KOPT-K1 (cell line): ENCODE data around the gene SYT9.
"Not testable (repeated sequence)": the region's sequence is repeated elsewhere in the genome, so short reads cannot be mapped to it uniquely, and the experiment has no call there.

Experiments
- H3K27ac ChIP-seq: fragments of 200-600 bp; sonication (generic); 2 replicates; pipeline ENCODE4 v1.5.1; 2016; ENCODE audit warnings: antibody characterized with exemption, mild to moderate bottlenecking, low read depth, low read length; ENCODE audit not compliant: poor library complexity, severe bottlenecking
- H3K36me3 ChIP-seq: fragments of 200-600 bp; sonication (generic); 2 replicates; pipeline ENCODE4 v1.5.1; 2017; ENCODE audit warnings: antibody characterized with exemption, mild to moderate bottlenecking, low read length, moderate library complexity; ENCODE audit not compliant: insufficient read depth
- H3K9me3 ChIP-seq: fragments of 200-600 bp; sonication (generic); 2 replicates; pipeline ENCODE4 v1.5.1; 2017; ENCODE audit warnings: antibody characterized with exemption, low read length, mild to moderate bottlenecking; ENCODE audit not compliant: insufficient read depth, poor library complexity, severe bottlenecking

Gene SYT9

DNA sequence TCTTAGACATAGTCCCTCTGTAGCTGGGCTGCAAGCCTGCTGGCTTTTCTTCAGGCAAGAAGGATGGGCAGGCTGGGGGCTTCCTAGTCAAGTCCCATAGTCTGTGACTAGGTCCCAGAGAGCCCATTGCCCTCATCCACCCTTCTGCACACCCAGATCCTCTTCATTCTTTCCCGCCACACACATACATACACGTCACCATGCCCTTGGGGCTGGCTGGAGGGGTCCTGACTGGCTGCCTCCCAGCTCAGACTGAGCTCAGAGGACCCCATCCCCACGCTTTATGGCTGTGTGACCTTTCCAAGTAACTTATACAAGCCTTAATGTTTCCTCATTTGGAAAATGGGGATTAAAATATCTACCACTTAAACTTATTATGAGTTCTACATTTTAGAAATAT lies 248.5 kb downstream of the SYT9 start:
- H3K36me3 ChIP-seq: no peaks in the 10 kb centered on the region
- no peak overlapping the region for H3K27ac ChIP-seq

DNA sequence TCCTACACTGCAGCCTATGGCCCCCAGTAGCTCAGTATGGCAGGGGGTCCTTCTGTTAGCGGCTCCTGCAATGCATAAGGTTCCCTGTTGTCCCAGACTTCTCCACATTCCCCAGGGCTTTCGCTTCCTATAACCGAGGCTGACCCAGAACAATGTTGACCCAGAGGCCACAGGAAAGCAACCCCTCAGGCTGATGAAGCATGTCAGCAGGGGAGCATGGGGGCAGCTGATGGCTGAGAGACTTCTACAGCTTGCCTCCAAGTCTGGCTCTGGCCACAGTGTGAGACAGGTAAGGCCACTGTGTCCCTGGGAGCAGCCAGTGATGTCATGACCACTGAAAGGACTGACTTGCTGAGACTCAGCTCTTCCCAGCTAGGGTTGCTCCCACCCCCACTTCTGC lies 249.5 kb downstream of the SYT9 start:
- Histone ChIP-seq H3K27ac (no peak overlapping the region), H3K9me3 (no peaks in the 10 kb centered on the region), H3K36me3 (no peaks in the 10 kb centered on the region)

More for the DNA sequence above, 248.5 kb downstream of the SYT9 start:
- H3K9me3 ChIP-seq: no peaks in the 10 kb centered on the region

DNA sequence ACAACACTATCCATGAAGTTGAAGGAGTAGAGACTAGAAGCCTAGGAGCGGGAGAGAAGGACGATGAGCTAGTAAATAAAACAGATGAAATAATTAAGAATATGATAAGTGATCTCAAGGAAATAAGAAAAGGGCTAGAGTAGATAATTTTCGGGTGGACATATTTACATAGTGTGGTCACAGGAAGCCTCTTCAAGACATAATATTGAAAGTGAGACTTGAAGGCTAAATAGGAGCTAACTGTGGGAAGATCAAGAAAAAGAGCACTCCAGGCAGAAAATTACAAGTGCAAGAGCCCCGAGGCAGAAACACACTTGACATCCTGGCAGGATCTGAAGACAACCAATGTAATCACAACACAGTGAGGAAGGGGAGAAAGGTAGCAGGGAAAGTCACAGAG lies 250.2 kb downstream of the SYT9 start:
- Histone ChIP-seq H3K9me3 (no peaks in the 10 kb centered on the region), H3K36me3 (no peaks in the 10 kb centered on the region), H3K27ac (no peak overlapping the region)

DNA sequence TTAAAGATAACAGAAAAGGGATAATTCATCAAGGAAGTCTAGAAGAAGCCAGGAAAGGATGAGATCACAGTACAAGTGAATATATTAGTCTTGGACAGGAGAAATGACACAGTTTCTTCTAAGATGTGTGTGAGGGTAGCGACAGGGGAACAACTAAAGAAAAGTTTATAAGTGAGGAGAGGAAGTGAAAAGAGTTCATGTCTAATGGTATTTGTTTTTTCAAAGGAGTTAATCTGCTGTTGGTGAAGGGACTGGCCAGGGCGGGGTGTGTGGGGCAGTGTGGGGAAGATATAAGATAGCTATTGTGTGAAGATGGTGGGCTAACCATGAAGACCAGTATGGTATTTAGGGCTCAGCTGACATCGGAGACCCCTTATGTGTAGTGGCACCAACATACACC lies 254.5 kb downstream of the SYT9 start:
- Histone ChIP-seq H3K27ac (no peak overlapping the region), H3K9me3 (no peaks in the 10 kb centered on the region), H3K36me3 (no peaks in the 10 kb centered on the region)

DNA sequence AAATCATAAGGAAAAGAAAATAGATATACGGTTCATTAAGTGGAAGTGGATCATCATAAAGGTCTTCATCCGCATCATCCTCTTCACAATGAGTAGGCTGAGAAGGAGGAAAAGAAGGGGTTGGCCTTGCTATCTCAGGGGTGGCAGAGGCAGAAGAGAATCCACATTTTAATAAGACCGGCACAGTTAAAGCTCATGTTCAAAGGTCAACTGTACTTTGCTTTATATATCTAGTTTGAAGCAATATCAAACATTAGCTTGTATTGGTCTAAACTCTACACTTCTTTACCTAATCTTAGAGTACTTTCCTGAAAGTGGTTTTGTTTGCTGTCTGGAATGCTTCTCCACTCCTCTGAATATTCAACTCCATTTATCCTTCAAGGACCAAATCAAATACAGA lies 256.4 kb downstream of the SYT9 start:
- Histone ChIP-seq H3K27ac (no peak overlapping the region), H3K36me3 (no peaks in the 10 kb centered on the region), H3K9me3 (no peaks in the 10 kb centered on the region)

DNA sequence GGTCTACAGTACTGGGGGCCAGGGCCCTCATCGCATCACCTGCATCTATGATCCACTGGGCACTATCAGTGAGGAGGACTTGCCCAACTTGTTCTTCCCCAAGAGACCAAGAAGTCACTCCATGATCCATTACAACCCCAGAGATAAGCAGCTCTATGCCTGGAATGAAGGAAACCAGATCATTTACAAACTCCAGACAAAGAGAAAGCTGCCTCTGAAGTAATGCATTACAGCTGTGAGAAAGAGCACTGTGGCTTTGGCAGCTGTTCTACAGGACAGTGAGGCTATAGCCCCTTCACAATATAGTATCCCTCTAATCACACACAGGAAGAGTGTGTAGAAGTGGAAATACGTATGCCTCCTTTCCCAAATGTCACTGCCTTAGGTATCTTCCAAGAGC lies 258.3 kb downstream of the SYT9 start:
- Histone ChIP-seq H3K9me3 (no peaks in the 10 kb centered on the region), H3K27ac (no peak overlapping the region), H3K36me3 (no peaks in the 10 kb centered on the region)

DNA sequence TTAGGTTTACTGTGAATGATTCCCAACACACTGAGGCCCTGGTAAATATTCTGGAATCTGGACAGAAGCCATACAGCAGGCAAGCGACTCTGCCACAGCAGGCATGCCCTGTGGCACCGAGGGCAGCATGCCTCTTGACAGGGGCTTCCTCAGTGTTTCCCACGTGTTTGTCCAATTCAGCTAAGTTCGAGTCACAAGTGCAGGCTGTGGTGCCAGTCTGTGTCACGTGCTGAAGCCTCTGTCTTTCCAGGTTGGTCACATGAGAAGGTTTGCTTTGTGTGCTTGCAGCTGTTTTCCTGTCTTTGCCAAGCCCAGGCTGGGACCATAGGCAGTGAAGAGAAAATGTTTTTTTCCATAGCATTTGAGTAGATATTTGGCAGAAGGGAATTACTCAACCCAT lies 259.7 kb downstream of the SYT9 start:
- no peaks in the 10 kb centered on the region for H3K36me3 ChIP-seq
- H3K9me3 ChIP-seq: no peaks in the 10 kb centered on the region
- H3K27ac ChIP-seq: no peak overlapping the region

DNA sequence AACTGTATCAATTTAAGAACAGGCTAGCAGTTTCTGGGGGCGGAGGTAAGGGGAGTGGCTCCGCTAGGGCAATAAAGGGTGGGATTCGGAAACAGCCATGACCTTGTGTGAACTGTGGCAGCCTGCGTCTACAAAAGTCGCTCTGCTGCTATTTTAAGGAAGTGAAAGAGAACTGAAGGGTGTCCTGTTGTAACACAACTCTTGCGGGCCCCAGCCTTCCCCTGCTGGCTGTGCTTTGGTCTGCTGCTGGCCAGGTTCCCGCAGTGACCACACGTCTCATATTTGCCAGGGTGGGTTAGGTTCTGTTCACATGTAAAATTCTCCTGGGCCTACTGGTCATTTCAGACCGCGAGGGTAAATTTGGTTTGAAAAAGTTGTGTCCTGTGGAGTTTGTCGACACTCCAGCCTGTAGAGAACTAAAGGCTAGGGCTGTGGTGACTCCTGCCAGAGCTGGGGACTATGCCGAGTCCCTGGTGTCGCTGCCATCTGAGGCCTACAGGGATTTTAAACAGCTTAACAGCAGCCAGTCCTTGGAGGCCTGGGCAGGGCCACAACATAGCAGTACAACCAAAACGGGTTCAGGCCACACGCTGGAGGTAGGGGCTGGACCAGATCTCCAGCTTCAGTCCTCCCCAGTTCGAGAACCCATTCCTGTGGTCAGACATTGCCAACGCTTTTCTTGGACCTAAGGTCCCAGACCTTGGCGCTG lies 261.0 kb downstream of the SYT9 start:
- H3K36me3 ChIP-seq: no peaks in the 10 kb centered on the region
- no peaks in the 10 kb centered on the region for H3K9me3 ChIP-seq
- H3K27ac ChIP-seq: no peak overlapping the region

DNA sequence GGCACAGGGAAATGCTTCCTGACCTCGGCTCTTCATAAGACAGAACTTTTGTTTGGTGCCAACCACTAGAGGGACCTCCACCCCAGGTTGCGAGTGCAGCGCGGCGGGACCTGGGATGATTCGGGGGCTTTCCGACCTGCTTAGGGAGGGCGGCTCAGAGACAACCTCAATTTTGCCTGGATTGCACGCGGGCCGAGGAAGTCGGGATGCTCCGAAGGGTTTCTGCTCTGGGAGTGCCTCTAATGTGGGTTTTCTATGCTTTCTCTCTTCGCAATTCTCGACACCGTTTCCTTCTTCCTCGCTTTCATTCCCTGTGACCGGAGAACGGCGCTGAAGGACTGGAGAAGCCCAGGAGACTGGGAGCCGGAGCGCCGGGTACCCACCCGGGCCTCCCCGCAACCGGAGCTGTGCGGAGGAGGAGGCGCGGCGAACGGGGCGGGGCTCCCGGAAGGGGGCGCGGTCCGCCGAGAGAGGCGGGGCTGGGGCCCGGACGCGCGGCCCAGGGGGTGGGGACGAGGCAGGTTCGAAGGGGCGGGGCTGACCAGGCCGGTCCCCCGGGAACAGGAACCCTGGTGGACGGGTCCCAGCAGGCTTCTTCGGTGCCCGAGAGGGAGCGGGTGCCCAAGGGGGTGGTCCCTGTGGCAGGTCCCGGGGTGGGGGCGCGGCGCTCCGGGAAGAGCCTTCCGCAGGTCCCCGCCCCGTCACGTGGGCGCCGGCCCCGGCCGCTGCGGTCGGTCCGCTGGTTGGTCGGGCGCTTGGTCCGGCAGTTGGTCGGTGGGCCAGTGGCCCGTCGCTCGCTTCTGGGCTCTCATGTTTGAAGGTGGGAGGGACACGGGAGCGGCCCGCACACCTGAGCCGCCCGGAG lies 261.8 kb downstream of the SYT9 start, which contains the start of gene PPFIBP2:
Gene PPFIBP2, plus strand, starts transcription at position 766 of the 865 bp plus-strand sequence. CDS start 35,477 bp downstream, outside the sequence.
- Histone ChIP-seq H3K36me3 (no peaks in the 10 kb centered on the region), H3K9me3 (no peaks in the 10 kb centered on the region), H3K27ac (no peak within 1 kb of the TSS)

DNA sequence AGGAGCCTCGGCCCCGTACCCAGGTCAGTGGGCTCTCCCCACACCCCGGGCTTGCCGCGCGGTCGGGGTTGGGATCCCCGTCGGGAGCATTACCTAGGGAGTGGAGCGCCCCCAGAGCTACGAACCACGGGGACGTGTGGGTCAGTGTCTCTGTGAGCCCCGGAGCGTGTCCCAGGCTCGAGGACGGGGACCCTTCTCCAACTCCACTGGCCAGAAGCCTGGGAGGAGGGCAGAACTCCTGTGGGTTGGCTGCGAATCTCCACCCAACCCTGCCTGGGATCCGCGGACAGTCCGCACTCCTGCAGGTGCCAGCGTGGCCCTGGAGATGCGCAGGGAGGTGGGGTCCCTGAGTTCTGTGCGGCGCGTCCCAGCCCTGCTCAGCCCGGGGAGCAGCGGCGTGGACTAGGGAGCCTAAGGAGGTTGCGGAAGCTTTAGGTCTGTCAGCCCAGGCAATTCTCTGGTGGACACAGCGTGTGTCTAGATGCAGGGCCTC lies 262.4 kb downstream of the SYT9 start:
- Histone ChIP-seq H3K36me3 (no peaks in the 10 kb centered on the region), H3K9me3 (no peaks in the 10 kb centered on the region), H3K27ac (no peak overlapping the region)

DNA sequence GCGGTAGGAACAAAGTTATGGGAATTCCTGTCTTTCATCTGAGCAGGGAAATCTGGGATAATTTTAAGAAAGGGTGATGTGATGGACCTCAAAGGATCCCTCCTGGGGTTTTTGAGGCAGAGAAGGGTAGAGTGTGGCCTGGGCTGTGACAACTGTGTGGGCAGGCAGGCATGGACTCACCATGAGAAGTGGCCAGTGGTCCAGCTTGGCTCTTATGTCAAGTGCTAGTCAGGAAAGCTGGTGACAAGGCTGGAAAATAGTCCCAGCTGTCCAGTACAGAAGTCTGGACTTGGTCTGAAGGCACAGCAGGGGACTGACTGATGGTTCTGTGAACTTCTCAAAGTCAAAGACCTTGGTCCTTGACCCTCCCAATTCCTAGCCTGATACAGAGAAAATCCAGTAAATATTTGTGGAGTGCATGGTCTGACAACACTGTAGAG lies 263.8 kb downstream of the SYT9 start:
- H3K36me3 ChIP-seq: no peaks in the 10 kb centered on the region
- no peak overlapping the region for H3K27ac ChIP-seq
- H3K9me3 ChIP-seq: no peaks in the 10 kb centered on the region

DNA sequence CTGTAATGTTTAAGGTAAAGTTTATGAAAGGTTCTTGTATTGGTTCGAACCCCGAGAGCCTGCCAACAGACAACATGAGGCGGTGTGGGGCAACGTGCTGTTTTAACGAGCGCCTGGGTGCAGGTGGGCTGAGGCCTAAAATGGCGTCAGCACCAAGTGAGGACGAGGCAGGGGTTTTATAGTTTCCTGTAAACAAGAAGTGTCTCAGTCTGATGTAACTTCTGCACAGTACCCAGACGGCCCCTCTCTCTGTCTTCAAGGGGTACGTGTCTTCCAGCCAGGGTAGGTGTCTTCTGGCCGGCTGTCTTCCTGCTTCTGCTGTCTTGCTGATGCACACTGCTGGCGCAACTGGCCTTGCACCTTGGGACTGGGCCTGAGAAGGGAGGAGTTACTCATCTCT lies 264.8 kb downstream of the SYT9 start:
- H3K27ac ChIP-seq: no peak overlapping the region
- H3K9me3 ChIP-seq: no peaks in the 10 kb centered on the region
- H3K36me3 ChIP-seq: no peaks in the 10 kb centered on the region

DNA sequence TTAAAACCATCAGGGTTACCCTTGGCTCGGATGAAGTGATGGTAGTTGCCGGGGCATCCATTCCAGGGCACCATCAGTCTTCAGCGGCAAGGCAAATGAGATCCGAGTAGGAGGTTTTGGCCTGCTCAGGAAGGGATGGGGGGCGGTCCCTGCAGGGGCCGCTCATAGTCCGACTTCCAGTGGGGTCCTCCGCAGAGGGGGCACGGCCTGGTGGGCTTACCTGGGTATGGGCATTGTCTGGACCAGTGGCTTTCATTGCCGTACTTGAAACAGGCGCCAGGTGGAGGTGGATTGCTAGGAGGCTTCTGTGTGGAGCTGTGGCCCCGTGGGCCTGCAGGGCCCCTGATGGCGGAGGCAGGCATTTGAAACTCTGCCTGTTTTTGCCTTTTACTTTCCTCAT lies 266.0 kb downstream of the SYT9 start:
- not testable (repeated sequence) for H3K27ac ChIP-seq, H3K9me3 ChIP-seq, H3K36me3 ChIP-seq
